NCI-H128 (cell line): ENCODE results near the gene HDLBP.
"Not testable (repeated sequence)": the region's sequence is repeated elsewhere in the genome, so short reads cannot be mapped to it uniquely, and the experiment has no call there.

Source experiments
- DNase-seq: peaks from one replicate; lab custom pipeline; 2025; ENCODE audit not compliant: unreplicated experiment; lab: John Stamatoyannopoulos, UW

Gene HDLBP

DNA sequence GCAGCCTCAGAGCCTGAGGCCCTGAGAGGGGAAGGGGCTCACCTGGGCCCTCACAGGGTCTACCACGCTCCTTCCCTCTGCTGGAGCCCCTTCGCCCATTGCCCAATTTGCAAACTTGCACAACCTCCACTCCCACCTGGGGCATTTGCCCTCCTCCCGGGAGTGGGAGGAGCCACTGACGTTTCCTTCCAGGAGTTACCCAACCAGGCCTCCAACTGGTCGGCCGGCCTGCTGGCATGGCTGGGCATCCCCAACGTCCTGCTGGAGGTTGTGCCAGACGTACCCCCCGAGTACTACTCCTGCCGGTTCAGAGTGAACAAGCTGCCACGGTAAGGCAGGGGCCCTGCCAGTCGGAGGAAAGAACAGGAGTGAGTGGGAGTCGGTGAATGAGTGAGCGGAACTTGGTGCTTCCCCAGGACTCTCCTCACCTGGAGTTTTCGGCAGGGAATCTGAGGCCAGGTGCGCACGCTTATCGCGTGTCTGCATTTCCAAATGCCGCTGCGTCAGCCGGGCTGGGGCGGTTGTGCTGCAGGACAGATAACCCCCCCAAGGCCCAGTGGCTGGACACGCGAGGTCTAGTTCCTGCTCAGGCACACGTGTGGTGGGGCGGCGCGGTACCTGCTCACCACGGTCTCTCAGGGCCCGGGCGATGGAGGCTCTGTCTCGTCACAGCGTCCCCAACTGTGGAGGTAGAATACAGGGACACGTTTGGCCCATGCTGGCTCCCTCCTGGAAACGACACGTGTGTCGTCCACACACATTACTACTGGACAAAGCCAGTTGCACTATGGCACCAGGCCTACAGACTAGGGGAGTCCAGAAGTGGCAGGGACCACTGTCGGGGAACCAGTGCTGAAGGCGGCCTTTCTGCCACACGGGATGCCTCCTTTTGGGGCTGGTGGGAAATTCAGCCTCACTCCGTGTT is 115.3 kb downstream of the HDLBP start:
- DNase-seq: no peak

DNA sequence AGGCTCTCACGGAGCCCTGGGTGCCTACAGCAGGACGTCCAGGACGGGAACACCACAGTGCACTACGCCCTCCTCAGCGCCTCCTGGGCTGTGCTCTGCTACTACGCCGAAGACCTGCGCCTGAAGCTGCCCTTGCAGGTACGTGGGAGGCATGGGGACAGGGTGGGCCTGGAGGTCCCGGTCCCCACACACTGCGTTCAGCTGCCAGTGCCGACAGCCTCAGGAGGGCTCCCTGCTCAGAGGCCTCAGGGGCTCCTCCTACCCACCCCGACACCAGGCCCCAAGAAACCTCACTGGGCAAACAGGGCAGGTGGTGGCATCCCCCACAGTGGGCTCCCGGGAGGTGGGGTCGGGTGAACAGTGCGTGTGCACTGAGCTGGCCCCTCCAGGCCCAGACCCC is 116.2 kb downstream of the HDLBP start:
- no peak for DNase-seq

DNA sequence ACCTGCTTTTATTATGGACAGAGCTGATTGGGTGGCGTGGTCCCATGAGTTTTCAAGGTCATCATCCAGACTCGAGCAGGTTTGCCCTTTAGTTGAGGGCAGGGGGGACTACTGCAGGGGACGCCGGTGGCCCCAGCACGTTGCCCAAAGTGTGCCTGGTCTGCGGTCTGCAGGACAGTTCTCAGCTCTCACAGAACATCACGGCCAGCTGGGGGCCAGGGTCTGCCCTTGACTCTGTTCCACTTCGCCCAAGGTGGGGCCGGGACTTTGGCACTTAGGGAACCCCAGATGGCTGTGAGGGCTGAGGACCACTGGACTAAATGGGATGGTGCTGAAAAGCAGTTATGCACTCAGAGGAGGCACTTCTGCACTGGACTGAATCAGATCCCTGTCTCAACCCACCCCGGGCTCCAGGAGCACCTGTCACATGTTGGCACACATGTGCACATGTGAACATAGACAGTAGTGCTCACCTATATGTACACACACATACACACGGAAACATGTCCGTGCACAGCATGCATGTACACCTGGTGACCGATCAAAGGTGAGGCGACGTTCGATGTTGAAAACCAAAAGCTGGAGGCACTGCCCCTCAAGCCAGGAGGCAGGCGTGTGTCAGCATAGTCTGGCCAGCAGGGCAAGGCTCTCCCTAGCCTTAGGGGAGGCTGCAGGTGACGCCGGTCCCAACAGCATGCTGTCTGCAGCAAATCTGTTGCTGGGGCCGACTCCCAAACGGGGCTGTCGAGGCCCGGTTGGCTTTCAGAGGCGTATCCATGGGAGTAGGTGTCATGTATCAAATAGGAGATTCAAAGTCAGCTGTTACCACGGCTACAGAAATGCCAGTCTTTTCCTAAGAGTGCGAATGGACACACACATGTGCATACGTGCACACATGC is 116.8 kb downstream of the HDLBP start:
- no peak for DNase-seq

DNA sequence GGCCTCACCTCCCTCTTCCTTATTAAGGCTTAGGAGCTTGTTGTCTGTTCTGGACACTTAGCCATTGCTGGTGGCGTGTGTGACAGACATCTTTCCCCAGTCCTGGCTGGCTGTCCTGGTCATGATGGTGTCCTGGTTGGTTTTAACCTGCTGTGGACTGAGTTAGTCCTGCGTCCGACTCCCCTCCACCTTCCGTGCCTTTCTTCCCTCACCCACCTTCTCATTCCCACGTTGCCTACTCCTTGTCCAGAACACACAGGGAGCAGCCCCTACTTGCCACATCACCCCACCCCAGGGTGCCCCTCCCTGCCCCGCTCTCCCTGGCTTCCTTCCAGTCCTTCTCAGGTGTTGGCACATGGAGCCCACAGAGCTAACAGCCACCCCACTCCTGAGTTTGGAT is 117.5 kb downstream of the HDLBP start:
- DNase-seq: no peak

DNA sequence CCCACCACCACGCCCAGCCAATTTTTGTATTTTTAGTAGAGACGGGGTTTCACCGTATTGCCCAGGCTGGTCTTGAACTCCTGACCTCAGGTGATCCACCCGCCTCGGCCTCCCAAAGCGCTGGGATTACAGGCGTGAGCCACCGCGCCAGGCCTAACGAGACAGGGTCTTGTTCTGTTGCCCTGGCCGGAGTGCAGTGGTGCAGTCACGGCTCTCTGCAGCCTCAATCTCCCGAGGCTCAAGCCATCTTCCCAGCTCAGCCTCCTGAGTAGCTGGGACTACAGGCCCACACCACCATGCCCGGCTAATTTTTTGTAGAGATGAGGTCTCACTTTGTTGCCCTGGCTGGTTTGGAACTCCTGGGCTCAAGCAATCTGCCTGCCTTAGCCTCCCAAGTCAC is 118.2 kb downstream of the HDLBP start:
- not testable (repeated sequence) for DNase-seq

DNA sequence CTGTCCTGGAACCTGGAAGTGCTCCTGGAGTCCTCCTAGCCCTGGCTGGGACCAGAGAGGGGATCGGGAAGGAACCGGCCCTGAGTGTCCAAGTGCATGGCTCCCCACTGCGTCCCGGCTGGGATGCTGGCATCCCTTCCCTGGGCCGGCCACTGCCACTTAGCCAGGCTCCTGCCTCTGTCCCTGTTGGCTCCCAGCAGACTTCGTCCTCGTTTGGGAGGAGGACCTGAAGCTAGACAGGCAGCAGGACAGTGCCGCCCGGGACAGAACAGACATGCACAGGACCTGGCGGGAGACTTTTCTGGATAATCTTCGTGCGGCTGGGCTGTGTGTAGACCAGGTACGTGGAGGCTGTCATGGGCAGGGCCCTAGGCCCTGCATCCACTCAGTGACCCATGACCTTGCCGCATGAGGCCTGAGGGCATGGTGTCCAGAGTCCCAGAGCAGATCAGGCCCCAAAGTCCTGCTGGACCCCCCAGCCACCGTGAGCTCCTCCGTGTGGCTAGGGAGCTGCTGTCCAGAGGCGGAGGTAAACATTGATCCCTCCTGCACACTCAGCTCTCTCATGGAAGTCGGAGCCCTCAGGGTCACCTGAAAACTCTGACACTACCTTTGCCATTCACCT is 119.9 kb downstream of the HDLBP start:
- no peak for DNase-seq

DNA sequence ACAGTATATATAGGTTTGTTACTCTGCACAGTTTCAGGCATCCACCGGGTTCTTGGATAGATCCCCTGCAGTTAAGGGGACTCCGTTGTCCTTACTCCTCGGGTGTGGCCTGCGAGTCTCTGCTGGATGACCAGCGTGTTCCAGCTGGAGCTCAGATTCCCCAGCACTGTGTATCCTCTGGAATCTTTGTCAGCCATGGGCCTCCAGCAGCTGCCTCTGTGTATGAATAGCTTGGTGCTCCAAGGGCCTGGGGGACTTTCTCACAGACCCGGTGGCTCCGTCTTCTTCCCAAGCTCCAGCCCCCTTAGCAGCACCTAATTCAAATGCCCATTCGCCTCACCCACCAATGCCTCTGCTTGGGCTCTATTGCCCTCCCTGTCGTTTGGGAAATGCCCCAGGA is 120.7 kb downstream of the HDLBP start:
- DNase-seq: no peak

DNA sequence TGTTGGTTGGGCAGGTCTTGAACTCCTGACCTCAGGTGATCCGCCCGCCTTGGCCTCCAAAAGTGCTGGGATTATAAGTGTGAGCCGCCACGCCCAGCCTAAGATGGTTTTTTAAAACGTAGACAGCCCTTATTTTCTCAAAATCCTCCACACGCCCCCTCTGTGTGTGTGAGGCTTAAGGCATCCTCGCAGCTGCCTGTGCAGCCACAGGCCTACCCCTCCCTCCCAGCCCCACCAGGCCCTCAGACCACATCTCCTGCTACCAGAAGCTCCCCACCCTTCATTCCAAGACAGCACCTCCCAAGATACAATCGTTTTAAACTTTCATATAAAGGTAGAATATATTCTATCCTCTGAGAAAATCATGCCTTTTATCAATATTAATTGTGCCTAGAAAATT is 122.2 kb downstream of the HDLBP start:
- no peak for DNase-seq

DNA sequence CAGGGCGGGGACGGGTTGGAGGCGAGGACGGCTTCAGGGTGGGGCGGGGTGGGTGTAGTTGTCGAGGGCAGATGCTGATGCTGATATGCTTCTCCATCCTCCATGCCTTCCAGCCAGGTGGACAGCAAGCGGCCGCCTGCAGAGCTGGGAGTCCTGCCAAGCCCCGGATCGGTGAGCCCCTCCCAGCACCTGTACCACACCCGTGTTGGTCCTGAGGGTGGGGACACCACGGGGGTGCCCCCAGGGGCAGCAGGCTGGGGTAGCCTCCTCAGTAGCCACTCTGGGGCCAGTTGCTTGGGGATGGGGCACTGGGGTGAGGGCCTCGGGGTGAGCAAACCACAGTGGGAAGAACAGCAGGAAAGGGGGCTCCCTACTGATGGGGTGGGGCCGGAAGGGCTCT is 124.4 kb downstream of the HDLBP start:
- no peak for DNase-seq

DNA sequence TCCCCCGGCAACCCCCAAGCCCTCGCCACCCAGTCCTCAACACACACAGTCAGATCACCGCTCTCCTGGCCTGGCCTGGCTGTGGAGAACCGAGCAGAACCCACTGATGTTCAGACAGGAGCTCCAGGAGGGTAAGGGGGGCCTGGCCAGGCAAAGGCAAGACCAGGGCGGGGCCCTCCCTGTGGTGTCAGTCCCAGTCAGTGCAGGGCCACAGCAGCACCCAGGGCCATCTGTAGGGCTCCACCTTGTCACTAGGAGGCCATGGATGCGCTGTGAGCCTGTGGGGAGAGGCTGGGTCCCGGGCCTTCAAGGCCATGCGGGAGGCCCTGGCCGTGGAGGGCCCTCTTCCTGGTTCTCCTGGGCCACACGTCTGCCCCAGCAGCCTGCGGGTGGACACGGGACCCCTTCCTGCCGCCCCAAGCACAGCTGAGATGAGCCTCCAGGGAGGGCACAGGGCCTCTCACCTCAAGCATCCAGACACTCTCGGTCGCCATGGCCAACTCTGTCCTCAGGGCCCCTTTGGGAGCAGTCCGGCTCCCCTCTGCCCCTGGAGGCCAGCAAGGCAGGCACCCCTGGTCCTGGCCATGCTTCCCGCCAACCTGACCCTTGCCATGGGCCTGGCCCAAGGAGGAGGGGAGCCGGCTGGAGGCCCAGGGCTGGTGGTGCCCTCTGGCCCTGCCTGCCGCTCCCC is 125.0 kb downstream of the HDLBP start:
- DNase-seq: no peak

DNA sequence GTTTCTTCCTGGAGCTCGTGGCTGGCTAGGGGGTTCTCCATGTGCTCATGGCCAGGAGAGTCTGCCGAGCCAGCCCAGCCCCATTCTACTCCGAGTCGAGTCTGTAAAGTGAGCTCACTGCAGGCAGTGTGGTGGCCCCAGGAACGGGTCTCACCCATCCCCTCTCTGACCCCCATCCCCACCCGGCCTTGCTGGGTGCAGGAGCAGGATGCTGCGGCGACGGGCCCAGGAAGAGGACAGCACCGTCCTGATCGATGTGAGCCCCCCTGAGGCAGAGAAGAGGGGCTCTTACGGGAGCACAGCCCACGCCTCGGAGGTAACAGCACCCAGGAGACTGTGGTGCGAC is 125.6 kb downstream of the HDLBP start:
- no peak for DNase-seq

DNA sequence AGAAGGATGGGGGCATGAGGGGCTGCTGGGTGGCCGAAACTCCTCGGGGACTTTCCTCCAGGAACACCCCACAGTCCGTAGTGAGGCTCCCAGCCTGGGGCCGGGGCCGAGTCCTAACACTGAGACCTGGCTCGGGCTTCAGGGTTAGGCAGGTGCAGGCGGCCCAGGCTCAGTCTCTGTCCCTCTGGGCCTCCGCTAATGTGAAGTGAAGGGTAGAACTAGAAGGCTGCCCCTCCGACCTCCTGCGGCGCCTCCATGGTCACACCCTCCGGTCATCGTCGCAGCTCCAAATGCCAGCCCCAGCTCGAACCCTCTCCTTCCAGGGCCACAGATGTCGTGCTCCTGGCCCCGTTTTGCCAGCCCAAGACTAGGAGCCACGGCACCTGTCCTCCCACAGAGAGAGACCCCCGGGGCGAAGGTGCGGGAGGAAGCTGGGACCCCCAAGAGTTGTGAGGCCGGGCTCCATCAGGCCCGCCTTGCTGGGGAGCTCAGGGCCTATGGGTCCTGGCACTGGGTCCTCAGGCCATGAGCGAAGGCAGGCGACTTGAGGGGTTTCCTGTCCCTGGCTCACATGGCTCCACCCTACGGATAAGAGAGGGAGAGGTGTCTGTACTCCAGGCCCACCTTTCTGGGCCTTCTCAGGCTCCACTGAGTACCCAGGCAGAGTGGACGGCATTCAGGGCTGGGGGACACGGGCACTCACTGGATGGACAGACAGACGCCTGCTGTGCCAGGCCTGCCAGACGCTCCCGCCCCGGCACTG is 126.2 kb downstream of the HDLBP start:
- DNase-seq: no peak

DNA sequence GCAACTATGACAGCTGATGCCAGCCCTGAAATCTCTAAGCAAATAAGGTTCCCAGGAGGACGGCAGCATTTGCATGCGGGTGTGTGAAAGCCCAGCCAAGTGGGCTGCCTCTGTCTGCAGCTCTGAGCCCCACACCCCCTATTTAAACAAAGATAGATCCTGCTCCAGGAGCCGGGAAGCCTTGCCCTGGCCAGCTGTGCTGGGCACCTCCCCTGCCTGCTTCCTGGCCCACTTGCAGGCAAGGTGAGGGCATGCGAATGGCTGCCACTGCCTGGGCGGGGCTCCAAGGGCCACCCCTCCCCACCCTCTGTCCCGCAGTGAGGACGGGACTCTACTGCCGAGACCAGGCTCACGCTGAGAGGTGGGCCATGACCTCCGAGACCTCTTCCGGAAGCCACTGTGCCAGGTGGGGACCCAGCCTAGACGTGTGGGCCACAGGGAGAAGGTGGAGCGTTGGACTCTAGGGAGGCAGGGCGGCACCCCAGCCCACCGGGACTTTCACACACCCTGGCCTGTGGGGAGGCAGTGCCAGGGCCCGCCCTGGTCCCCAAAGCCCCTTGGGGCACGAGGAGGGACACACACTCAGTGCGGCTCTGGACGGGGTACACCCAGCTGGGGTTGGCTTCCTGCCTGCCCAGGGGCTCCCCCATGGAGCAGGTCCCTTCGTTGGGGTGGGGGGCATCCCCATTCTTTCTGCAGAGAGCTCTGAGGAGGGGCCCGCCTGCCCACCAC is 126.9 kb downstream of the HDLBP start, which contains the start of gene ANO7:
Gene ANO7, plus strand, starts transcription at position 317 of the 732 bp plus-strand sequence. CDS start 1,387 bp downstream, outside the sequence.
- DNase-seq: no peak

DNA sequence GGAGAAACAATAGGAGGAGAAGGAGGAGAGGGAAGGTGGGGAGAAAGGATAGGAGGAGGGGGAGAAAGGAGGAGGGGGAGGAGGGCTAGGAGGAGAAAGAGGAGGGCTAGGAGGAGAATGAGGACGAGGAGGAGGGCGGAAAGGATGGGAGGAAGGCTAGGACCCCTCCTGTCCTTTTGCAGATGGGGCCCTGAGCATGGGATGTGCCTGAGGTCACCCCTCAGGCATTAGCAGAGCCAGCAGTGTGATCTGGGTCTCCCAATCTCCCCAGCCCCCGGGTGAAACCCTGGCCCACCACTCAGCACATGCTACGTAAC is 127.6 kb downstream of the HDLBP start:
- DNase-seq: no peak

DNA sequence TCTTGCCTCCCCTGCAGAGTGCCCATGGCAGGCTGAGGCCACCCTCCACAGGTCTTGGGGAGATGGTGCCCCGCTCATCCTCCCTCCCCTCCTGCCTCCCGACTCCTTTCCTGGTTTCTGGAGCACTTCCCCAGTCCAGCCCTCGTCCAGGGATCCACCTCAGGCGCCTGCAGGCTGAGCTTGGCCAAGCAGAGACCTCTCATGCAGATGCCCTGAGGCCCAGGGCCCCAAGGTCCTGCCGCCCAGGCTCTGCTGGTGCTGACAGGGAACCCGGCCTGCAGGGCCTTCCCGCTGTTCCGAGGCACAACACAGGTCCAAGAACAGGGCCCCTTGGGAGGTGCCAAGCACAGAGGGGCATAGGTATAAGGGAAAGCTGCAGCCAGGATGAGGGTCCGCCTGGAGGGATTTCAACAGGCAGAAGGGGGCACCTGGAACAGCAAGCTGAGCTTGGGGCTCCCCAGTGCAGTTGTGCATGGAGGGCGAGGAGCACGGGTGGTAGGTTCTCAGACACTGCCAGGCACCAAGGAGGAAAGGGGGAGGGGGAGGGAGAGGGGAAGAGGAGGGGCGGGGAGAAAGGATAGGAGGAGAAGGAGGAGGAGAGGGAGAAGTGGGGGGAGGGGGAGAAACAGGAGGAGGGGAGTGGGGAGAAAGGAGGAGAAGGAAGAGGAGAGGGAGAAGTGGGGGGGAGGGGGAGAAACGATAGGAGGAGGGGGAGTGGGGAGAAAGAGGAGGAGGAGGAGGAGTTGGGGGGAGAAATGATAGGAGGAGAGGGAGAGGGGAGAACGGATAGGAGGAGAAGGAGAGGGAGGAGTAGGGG is 128.2 kb downstream of the HDLBP start:
- no peak for DNase-seq

DNA sequence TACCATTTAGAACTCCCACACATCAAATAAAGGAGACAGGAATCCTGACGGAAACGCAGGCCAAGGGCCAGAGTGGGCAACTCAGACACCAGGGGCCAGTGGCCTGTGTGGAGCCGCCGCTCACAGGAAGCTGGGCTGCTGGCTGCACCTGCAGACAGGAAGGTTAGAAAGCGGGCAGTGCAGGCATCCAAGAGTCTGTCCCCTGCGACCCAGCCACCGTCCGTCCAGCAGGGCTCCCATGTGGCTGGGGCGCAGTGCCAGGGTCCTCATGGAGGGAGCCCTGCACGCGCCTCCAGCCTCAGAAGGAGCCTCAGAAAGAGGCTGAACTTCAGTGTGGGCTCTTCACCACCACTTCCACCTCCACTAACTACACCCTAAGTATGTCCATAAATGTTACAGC is 129.5 kb downstream of the HDLBP start:
- no peak for DNase-seq

DNA sequence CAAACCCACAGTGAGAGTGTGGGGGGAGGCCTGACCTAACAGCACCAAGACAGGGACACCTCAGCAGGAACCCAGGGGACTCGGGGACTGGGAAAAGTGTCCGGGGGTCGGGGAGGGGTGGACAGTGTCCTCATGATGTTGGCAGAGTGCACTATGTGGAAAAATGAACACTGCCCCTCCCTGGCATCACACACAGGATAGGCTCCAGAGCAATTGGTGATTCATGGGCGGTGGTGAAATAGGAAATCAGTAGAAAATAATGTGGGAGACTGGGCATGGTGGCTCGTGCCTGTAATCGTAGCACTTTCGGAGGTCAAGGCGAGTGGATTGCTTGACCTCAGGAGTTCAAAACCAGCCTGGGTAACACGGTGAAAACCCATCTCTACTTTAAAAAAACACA is 130.6 kb downstream of the HDLBP start:
- no peak for DNase-seq

DNA sequence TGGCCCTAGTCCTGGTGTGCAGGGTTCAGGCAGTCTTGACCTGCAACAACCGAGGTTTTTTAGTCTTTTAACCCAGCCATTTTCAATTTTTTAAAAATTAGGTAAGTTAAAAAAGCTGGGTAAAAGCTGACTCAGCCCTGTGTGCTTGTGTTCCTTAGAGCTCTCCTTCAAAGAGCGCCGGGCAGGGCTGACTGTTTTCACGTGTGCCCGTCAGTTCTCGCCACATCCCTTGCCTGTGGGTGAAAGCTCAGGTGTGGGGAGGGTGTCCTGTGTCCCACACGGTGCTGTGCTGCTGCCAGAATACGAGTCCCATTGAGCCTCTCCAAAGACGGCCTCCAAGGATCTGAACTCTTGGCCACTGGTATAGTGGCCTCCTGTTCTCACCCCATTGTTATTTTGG is 132.3 kb downstream of the HDLBP start:
- no peak for DNase-seq
